Thoracic aorta (tissue), 2 donors: Measurements from ENCODE around the gene CLSTN1. TPM values are rescaled to one million over a fixed set of nuclear protein-coding genes. Genes with fewer than 3 reads are reported as not detected.

Source experiments
- ATAC-seq: fragments of 150-250 bp; one replicate; pipeline ENCODE4 v1.8.0; 2017; ENCODE audit warnings: low read depth; ENCODE audit not compliant: insufficient number of reproducible peaks, low FRiP score
- DNase-seq: peaks from one replicate; pipeline ENCODE4 v3.0.0-alpha.2; 2020; ENCODE audit warnings: low spot score
- H3K27ac ChIP-seq, 2 donors: fragments of 200-600 bp; sonication (generic); 1 replicate in 1 of 2; 2 replicates in 1 of 2; pipeline ENCODE4 v1.5.1; 2016; ENCODE audit warnings: mild to moderate bottlenecking in 2 of 2, moderate library complexity in 2 of 2
- H3K27me3 ChIP-seq: fragments of 200-600 bp; sonication (generic); replicated peaks from 2 replicates; pipeline ENCODE4 v1.6.0; 2016; ENCODE audit warnings: mild to moderate bottlenecking; ENCODE audit not compliant: insufficient read depth
- H3K36me3 ChIP-seq: fragments of 200-600 bp; sonication (generic); one replicate; pipeline ENCODE4 v1.5.1; 2016
- H3K4me1 ChIP-seq, 2 donors: fragments of 200-600 bp; sonication (generic); 1 replicate in 1 of 2; 2 replicates in 1 of 2; pipeline versions ENCODE4 v1.5.1 to v1.6.0; 2016; ENCODE audit warnings: low read depth in 2 of 2, mild to moderate bottlenecking in 1 of 2; ENCODE audit not compliant: control insufficient read depth in 1 of 2
- H3K4me3 ChIP-seq: fragments of 200-600 bp; sonication (generic); 2 replicates; pipeline ENCODE4 v1.5.1; 2016; ENCODE audit warnings: mild to moderate bottlenecking
- H3K9me3 ChIP-seq: fragments of 200-600 bp; sonication (generic); 2 replicates; pipeline ENCODE4 v1.5.1; 2016
- total RNA-seq, 2 donors: library from RNA; depleted of rRNA; stranded (reverse); fragments of >200 nt; gene quantifications; one replicate each; pipeline versions ENCODE4 v1.1.0 to v1.2.3, GENCODE V29; 2016
- TF ChIP-seq, protein P1 (sequence below): fragments of 200-600 bp; sonication (generic); IDR thresholded peaks from one replicate; pipeline ENCODE4 v1.5.1; 2019; ENCODE audit warnings: antibody characterized with exemption

CLSTN1 gene
- total RNA-seq, 2 donors from 2014 or later = 78.6 to 81.9 TPM

DNA sequence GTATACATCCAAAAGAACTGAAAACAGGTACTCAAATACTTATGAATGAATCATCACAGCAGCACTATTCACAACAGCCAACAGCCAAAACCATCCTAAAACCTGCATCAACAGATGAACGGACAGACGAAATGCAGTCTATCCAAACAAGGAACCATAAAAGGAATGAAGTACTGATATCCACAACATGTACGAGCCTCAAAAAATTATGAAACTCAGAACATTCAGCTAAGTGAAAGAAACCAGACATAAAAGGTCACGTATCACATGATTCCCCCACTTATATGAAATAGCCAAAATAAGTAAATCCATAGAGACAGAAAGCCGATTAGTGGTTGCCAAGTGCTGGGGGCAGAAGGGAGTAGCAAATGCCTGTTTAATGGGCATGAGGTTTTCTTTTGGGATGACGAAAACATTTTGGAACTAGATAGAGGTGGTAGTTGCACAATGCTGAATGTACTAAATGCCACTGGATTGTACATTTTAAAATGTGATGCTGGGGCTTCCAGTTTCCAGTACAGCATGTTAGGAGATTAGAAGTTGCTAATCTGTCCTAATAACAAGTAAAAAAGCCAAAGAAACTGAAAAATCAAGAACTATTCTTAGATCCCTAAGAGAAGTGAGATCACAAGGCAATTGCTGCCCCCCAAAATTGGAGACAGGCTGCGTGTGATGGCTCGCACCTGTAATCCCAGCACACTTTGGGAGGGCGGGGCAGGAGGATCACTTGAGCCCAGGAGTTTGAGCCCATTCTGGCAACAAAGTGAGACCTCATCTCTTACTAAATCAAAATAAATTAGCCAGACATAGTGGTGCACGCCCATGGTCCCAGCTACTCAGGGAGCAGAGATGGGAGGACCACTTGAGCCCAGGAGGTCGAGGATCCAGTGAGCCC lies 25.3 kb downstream of the CLSTN1 start:
- ATAC-seq (no peak), DNase-seq (no peak)
- peak overlapping the region; percentile 52 for H3K4me3 ChIP-seq
- H3K9me3 ChIP-seq = no peaks in the 10 kb centered on the region
- no peaks in the 10 kb centered on the region for H3K27me3 ChIP-seq
- H3K4me1 ChIP-seq = peaks cover 22 to 46% of the 10 kb centered on the region in 2 donors
- peak overlapping the region in 1 of 2 donors; percentile 46 for H3K27ac ChIP-seq
- H3K36me3 ChIP-seq = no peaks in the 10 kb centered on the region
- TF ChIP-seq, protein P1, sequence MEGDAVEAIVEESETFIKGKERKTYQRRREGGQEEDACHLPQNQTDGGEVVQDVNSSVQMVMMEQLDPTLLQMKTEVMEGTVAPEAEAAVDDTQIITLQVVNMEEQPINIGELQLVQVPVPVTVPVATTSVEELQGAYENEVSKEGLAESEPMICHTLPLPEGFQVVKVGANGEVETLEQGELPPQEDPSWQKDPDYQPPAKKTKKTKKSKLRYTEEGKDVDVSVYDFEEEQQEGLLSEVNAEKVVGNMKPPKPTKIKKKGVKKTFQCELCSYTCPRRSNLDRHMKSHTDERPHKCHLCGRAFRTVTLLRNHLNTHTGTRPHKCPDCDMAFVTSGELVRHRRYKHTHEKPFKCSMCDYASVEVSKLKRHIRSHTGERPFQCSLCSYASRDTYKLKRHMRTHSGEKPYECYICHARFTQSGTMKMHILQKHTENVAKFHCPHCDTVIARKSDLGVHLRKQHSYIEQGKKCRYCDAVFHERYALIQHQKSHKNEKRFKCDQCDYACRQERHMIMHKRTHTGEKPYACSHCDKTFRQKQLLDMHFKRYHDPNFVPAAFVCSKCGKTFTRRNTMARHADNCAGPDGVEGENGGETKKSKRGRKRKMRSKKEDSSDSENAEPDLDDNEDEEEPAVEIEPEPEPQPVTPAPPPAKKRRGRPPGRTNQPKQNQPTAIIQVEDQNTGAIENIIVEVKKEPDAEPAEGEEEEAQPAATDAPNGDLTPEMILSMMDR = no peak

DNA sequence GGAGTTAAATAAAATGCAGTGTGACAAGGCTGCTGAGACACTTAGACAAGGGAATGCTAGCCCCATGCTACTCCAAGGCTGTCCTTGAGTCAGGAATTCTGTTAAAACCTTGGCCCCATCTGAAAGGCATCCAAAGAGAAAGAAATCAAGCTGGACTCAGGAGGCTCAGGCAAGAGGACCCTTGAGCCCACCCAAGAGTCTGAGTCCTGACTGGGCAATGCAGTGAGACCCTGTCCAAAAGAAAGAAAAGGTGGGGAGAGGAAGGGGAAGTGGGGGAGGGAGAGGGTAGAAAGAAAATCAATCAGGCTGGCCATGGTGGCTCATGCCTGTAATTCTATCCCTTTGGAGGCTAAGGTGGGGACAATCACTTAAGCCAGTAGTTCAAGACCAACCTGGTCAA lies 26.7 kb downstream of the CLSTN1 start:
- H3K4me1 ChIP-seq = peaks cover 22 to 46% of the 10 kb centered on the region in 2 donors
- no peak for ATAC-seq

DNA sequence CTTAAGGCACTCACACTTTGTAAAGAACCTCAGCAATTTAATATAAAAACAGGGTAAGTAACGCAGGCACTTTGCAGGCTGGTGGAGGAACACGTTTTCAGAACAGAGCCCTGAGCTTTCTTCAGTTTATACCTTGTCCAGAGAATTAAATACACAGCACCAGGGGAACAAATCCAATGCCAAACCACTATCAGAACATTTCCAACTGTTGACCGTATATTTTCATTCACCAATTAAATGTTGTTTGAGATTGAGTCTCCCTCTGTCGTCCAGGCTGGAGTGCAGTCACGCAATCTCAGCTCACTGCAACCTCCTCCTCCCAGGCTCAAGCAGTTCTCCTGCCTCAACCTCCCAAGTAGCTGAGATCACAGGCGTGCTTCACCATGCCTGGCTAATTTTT lies 29.7 kb downstream of the CLSTN1 start:
- no peak overlapping the region for H3K27ac ChIP-seq
- TF ChIP-seq, protein P1 = no peak
- H3K4me3 ChIP-seq = no peak overlapping the region
- DNase-seq = no peak
- H3K4me1 ChIP-seq = peaks cover 21 to 42% of the 10 kb centered on the region in 2 donors
- no peaks in the 10 kb centered on the region for H3K9me3 ChIP-seq
- no peak for ATAC-seq
- H3K27me3 ChIP-seq = no peaks in the 10 kb centered on the region
- no peaks in the 10 kb centered on the region for H3K36me3 ChIP-seq

More for the DNA sequence above, 26.7 kb downstream of the CLSTN1 start:
- no peak overlapping the region for H3K4me3 ChIP-seq
- no peaks in the 10 kb centered on the region for H3K9me3 ChIP-seq
- no peaks in the 10 kb centered on the region for H3K27me3 ChIP-seq
- TF ChIP-seq, protein P1 = no peak
- H3K36me3 ChIP-seq = no peaks in the 10 kb centered on the region
- peak overlapping the region in 1 of 2 donors; percentile 33 for H3K27ac ChIP-seq
- DNase-seq = no peak

DNA sequence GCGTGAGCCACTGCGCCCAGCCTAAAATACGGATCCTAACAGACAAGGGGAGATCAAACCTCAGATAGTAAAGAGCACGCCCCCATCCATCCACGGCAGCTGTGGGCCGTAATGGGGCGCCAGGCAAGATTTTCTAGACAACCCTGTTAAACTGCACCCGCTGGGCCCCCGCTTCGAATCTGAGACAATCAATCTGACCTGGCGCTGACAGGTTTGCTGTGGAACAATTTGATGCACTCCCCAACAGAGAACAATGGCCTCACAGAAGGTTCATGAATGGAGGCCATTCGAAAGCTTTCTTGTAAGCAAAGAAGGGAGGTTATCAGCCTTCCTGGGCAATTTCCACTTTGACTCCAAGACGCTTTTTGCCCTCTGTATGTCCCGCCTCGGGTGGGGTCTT lies 30.5 kb downstream of the CLSTN1 start:
- H3K4me1 ChIP-seq = peaks cover 13 to 34% of the 10 kb centered on the region in 2 donors

More for the DNA sequence above, 30.5 kb downstream of the CLSTN1 start:
- DNase-seq (no peak), ATAC-seq (no peak)
- Histone ChIP-seq H3K27me3 (no peaks in the 10 kb centered on the region), H3K4me3 (no peak overlapping the region), H3K27ac (no peak overlapping the region), H3K36me3 (no peaks in the 10 kb centered on the region), H3K9me3 (no peaks in the 10 kb centered on the region)
- TF ChIP-seq, protein P1 = no peak
